AG10803 (cell line): ENCODE measurements around the gene RAE1.

ENCODE experiments used
- DNase-seq: peaks from one replicate; pipeline ENCODE4 v3.0.0; 2010; ENCODE audit warnings: low read depth
- H3K4me3 ChIP-seq: 2 replicates; pipeline ENCODE4 v1.5.1; 2011; ENCODE audit warnings: mild to moderate bottlenecking, low read length, control low read depth
- CTCF ChIP-seq: conservative IDR thresholded peaks from 2 replicates; pipeline ENCODE4 v1.5.1; 2011; ENCODE audit warnings: mild to moderate bottlenecking, low read length, control low read depth, inconsistent platforms

Gene RAE1

GRCh38 chr20:57378107-57378506 lies 27.1 kb downstream of the RAE1 start:
- no peak overlapping the region for H3K4me3 ChIP-seq
- DNase-seq, result no peak
- TF ChIP-seq CTCF, result no peak

- DNase-seq, result no peak
- no peak overlapping the region for H3K4me3 ChIP-seq
- TF ChIP-seq CTCF, result no peak
These were observed 27.7 kb downstream of the RAE1 start for GRCh38 chr20:57378646-57379262.

- no peak for TF ChIP-seq CTCF
- DNase-seq, result no peak
- H3K4me3 ChIP-seq, result no peak overlapping the region
These were observed 28.2 kb downstream of the RAE1 start for GRCh38 chr20:57379263-57379647.

- DNase-seq, result no peak
- TF ChIP-seq CTCF, result no peak
These were observed 29.2 kb downstream of the RAE1 start for GRCh38 chr20:57380081-57380750.

GRCh38 chr20:57381596-57382503 lies 30.8 kb downstream of the RAE1 start:
- TF ChIP-seq CTCF, result peak; percentile 99
- peak; percentile 71 for DNase-seq

More at GRCh38 chr20:57380081-57380750, 29.2 kb downstream of the RAE1 start:
- H3K4me3 ChIP-seq, result no peak overlapping the region

GRCh38 chr20:57382516-57382915 lies 31.5 kb downstream of the RAE1 start:
- no peak for DNase-seq
- no peak for TF ChIP-seq CTCF
- no peak overlapping the region for H3K4me3 ChIP-seq

More at GRCh38 chr20:57381596-57382503, 30.8 kb downstream of the RAE1 start:
- no peak overlapping the region for H3K4me3 ChIP-seq
